ENCODE data around the gene SUSD2.

The SUSD2 gene

DNA sequence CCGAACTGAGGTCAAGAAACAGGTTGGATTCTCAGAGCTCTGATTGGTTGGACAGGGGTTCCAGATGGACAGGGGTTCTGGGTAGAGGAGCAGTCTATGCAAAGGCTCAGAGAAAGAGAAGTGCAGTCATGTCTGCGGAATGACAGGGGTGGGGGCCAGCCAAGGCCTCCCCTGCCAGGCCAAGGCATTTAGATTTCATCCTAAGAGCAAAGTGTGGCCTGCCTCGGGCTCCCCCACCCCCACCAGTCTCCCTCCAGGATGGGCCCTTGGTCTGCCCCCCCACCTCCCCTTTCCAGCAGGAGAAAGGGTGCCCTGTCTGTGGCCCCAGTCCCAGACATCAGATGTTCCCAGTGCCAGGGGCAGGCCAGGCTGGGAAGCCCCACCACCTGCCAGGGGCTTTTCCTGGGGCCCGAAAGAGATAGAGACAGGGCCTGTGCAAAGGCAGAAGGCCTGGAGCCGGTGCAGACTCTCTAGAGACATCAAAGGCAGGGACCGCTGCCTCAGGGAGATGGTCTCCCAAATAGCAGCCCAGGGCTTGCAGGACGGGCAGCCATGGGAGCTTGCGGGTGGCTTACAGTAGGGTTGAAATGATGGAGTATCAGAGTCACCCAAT lies 9.4 kb downstream of the SUSD2 start:
- H3K9me3 ChIP-seq (ENCODE audit: low read length): no peaks in the 10 kb centered on the region
- H3K27ac ChIP-seq (ENCODE audit: low read depth, low read length, poor library complexity, severe bottlenecking): no peak overlapping the region
- H3K27me3 ChIP-seq (ENCODE audit: insufficient read depth, low read length): no peaks in the 10 kb centered on the region; the same call in 1 of the 2 replicates
- no peak overlapping the region for H2AFZ ChIP-seq (ENCODE audit: low read length)
- no peaks in the 10 kb centered on the region for H4K20me1 ChIP-seq (ENCODE audit: insufficient read depth, low read length)
- H3K79me2 ChIP-seq (ENCODE audit: insufficient read depth, low read length): no peaks in the 10 kb centered on the region
- H3K9ac ChIP-seq (ENCODE audit: low read length): no peak overlapping the region
- H3K9me2 ChIP-seq (ENCODE audit: low read depth, low read length): no peaks in the 10 kb centered on the region
- H3K4me3 ChIP-seq (ENCODE audit: low read depth, low read length, poor library complexity, severe bottlenecking): no peak overlapping the region
- no peaks in the 10 kb centered on the region for H3K4me1 ChIP-seq (ENCODE audit: insufficient read depth, low read length, severe bottlenecking)
- TF ChIP-seq, protein P1, sequence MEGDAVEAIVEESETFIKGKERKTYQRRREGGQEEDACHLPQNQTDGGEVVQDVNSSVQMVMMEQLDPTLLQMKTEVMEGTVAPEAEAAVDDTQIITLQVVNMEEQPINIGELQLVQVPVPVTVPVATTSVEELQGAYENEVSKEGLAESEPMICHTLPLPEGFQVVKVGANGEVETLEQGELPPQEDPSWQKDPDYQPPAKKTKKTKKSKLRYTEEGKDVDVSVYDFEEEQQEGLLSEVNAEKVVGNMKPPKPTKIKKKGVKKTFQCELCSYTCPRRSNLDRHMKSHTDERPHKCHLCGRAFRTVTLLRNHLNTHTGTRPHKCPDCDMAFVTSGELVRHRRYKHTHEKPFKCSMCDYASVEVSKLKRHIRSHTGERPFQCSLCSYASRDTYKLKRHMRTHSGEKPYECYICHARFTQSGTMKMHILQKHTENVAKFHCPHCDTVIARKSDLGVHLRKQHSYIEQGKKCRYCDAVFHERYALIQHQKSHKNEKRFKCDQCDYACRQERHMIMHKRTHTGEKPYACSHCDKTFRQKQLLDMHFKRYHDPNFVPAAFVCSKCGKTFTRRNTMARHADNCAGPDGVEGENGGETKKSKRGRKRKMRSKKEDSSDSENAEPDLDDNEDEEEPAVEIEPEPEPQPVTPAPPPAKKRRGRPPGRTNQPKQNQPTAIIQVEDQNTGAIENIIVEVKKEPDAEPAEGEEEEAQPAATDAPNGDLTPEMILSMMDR (IDR thresholded peaks at IDR 0.05; ENCODE audit: low read length): no peak
- TF ChIP-seq EZH2 (IDR thresholded peaks at IDR 0.05; ENCODE audit: borderline replicate concordance, low read length): no peak
- no peaks in the 10 kb centered on the region for H3K36me3 ChIP-seq (ENCODE audit: insufficient read depth, low read length)
- H3F3A ChIP-seq (ENCODE audit: insufficient read depth, low read length): no peaks in the 10 kb centered on the region
- no peak overlapping the region for H3K4me2 ChIP-seq (ENCODE audit: low read length)

DNA sequence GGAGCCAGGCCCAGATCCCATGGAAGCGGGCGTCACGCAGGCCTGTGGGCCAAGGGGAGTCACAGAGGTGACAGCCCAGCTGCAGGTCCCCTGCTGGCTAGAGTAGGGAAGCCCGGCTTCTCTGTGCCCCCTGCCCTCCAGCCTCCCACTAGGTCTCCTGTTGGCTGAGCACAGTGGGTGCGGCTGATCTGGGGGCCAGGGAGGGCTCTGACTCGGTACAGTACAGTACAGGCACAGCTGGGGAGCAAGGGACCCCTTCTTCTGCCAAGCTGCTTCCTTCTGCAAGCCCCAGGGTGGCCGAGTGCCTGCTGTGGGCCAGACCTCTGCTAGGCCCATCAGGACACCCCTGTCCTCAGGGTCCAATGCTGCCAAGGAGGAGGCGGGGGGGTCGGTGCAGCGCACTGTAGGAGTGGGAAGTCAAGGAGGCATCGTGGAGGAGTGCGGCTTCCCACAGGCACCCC lies 10.1 kb downstream of the SUSD2 start:
- Histone ChIP-seq H3K9me3 (ENCODE audit: low read length) (no peaks in the 10 kb centered on the region), H3K4me3 (ENCODE audit: low read depth, low read length, poor library complexity, severe bottlenecking) (no peak overlapping the region), H3K79me2 (ENCODE audit: insufficient read depth, low read length) (no peaks in the 10 kb centered on the region), H4K20me1 (ENCODE audit: insufficient read depth, low read length) (no peaks in the 10 kb centered on the region), H3K9me2 (ENCODE audit: low read depth, low read length) (no peaks in the 10 kb centered on the region), H3F3A (ENCODE audit: insufficient read depth, low read length) (no peaks in the 10 kb centered on the region), H2AFZ (ENCODE audit: low read length) (no peak overlapping the region), H3K27ac (ENCODE audit: low read depth, low read length, poor library complexity, severe bottlenecking) (no peak overlapping the region), H3K4me2 (ENCODE audit: low read length) (no peak overlapping the region), H3K27me3 (ENCODE audit: insufficient read depth, low read length) (no peaks in the 10 kb centered on the region; the same call in 1 of the 2 replicates), H3K4me1 (ENCODE audit: insufficient read depth, low read length, severe bottlenecking) (no peaks in the 10 kb centered on the region), H3K9ac (ENCODE audit: low read length) (no peak overlapping the region), H3K36me3 (ENCODE audit: insufficient read depth, low read length) (no peaks in the 10 kb centered on the region)
- no peak for TF ChIP-seq EZH2 (IDR thresholded peaks at IDR 0.05; ENCODE audit: borderline replicate concordance, low read length)
- TF ChIP-seq, protein P1 (IDR thresholded peaks at IDR 0.05; ENCODE audit: low read length): no peak

DNA sequence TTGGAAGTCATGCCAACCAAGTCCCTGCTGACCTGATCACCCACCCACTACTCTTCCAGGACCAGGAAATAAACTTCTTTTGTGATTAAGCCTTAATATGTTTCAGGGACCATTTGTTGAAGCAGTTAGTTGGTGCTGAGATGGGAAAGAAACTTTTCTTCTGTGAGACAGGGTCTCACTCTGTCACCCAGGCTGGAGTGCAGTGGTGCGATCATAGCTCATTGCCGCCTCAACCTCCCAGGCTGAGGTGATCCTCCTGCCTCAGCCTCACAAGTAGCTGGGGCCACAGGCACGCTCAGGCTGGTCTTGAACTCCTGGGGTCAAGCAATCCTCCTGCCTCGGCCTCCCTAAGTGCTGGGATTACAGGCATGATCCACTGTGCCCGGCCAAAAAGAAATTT lies 10.6 kb downstream of the SUSD2 start:
- H3K9me2 ChIP-seq (ENCODE audit: low read depth, low read length): no peaks in the 10 kb centered on the region
- no peak overlapping the region for H3K4me2 ChIP-seq (ENCODE audit: low read length)
- no peaks in the 10 kb centered on the region for H3K4me1 ChIP-seq (ENCODE audit: insufficient read depth, low read length, severe bottlenecking)
- no peaks in the 10 kb centered on the region for H3K9me3 ChIP-seq (ENCODE audit: low read length)
- H3K4me3 ChIP-seq (ENCODE audit: low read depth, low read length, poor library complexity, severe bottlenecking): no peak overlapping the region
- no peaks in the 10 kb centered on the region for H4K20me1 ChIP-seq (ENCODE audit: insufficient read depth, low read length)
- no peak overlapping the region for H3K27ac ChIP-seq (ENCODE audit: low read depth, low read length, poor library complexity, severe bottlenecking)
- no peaks in the 10 kb centered on the region for H3K79me2 ChIP-seq (ENCODE audit: insufficient read depth, low read length)
- no peak overlapping the region for H2AFZ ChIP-seq (ENCODE audit: low read length)
- H3K9ac ChIP-seq (ENCODE audit: low read length): no peak overlapping the region
- TF ChIP-seq, protein P1 (IDR thresholded peaks at IDR 0.05; ENCODE audit: low read length): no peak
- no peak for TF ChIP-seq EZH2 (IDR thresholded peaks at IDR 0.05; ENCODE audit: borderline replicate concordance, low read length)
- H3K27me3 ChIP-seq (ENCODE audit: insufficient read depth, low read length): no peaks in the 10 kb centered on the region; the same call in 1 of the 2 replicates
- no peaks in the 10 kb centered on the region for H3F3A ChIP-seq (ENCODE audit: insufficient read depth, low read length)
- no peaks in the 10 kb centered on the region for H3K36me3 ChIP-seq (ENCODE audit: insufficient read depth, low read length)
